GM12878 (cell line): Measurements from ENCODE around the gene SGPP2. TPM values are rescaled to one million over a fixed set of nuclear protein-coding genes. Genes with fewer than 3 reads are reported as not detected.

ENCODE experiments used
- BCLAF1 ChIP-seq: fragments of 450-650 bp; IDR thresholded peaks from 2 replicates; pipeline ENCODE4 v1.6.1; 2017; ENCODE audit warnings: antibody characterized with exemption, mild to moderate bottlenecking, moderate library complexity
- CHD4 ChIP-seq: fragments of 200-600 bp; sonication (generic); IDR thresholded peaks from 2 replicates; pipeline ENCODE4 v1.6.1; 2016; ENCODE audit warnings: mild to moderate bottlenecking
- EGR1 ChIP-seq, 2 experiments: IDR thresholded peaks; 1 replicate in 1 of 2; 2 replicates in 1 of 2; pipeline ENCODE4 v1.6.1; 2011 to 2012; ENCODE audit warnings: low read depth in 2 of 2, low read length in 2 of 2, borderline replicate concordance in 1 of 2, mild to moderate bottlenecking in 1 of 2, moderate library complexity in 1 of 2
- IKZF2 ChIP-seq, 2 experiments: fragments of 450-650 bp; IDR thresholded peaks; 2 replicates each; pipeline ENCODE4 v1.6.1; 2017; ENCODE audit warnings: mild to moderate bottlenecking in 2 of 2, moderate library complexity in 2 of 2
- NFYA ChIP-seq: IDR thresholded peaks from 2 replicates; pipeline ENCODE4 v1.6.1; 2011; ENCODE audit warnings: low read depth, mild to moderate bottlenecking, low read length, improper control_type of control experiment, borderline replicate concordance
- NR2F1 ChIP-seq: fragments of 450-650 bp; conservative IDR thresholded peaks from 2 replicates; pipeline ENCODE4 v1.6.1; 2017; ENCODE audit warnings: mild to moderate bottlenecking
- SMARCA5 ChIP-seq: fragments of 450-650 bp; IDR thresholded peaks from 2 replicates; pipeline ENCODE4 v1.6.1; 2017; ENCODE audit warnings: mild to moderate bottlenecking
- SPI1 ChIP-seq: IDR thresholded peaks from 2 replicates; pipeline ENCODE4 v1.6.1; 2011; ENCODE audit warnings: low read depth, mild to moderate bottlenecking, low read length, moderate library complexity, borderline replicate concordance; ENCODE audit not compliant: insufficient read depth
- SUZ12 ChIP-seq: fragments of 200-600 bp; sonication (generic); IDR thresholded peaks from one replicate; pipeline ENCODE4 v1.6.1; 2018; ENCODE audit warnings: antibody characterized with exemption, mild to moderate bottlenecking; ENCODE audit not compliant: unreplicated experiment
- TCF12 ChIP-seq: IDR thresholded peaks from 2 replicates; pipeline ENCODE4 v1.6.1; 2011; ENCODE audit warnings: low read depth, mild to moderate bottlenecking, low read length
- USF2 ChIP-seq: IDR thresholded peaks from 2 replicates; pipeline ENCODE4 v1.6.1; 2011; ENCODE audit warnings: low read depth, low read length, improper control_type of control experiment, borderline replicate concordance
- WRNIP1 ChIP-seq: IDR thresholded peaks from 2 replicates; pipeline ENCODE4 v1.6.1; 2011; ENCODE audit warnings: low read depth, low read length, improper control_type of control experiment, borderline replicate concordance
- ZNF217 ChIP-seq: fragments of 450-650 bp; IDR thresholded peaks from 2 replicates; pipeline ENCODE4 v1.6.1; 2017; ENCODE audit warnings: antibody characterized with exemption, mild to moderate bottlenecking
- ZNF24 ChIP-seq: fragments of 450-650 bp; IDR thresholded peaks from 2 replicates; pipeline ENCODE4 v1.6.1; 2017; ENCODE audit warnings: antibody characterized with exemption, mild to moderate bottlenecking
- ZNF384 ChIP-seq: IDR thresholded peaks from 2 replicates; pipeline ENCODE4 v1.6.1; 2012; ENCODE audit warnings: low read depth, mild to moderate bottlenecking, low read length, improper control_type of control experiment, borderline replicate concordance
- ZSCAN29 ChIP-seq: fragments of 450-650 bp; IDR thresholded peaks from 2 replicates; pipeline ENCODE4 v1.6.1; 2017; ENCODE audit warnings: mild to moderate bottlenecking, moderate library complexity
- polyA plus RNA-seq, 11 experiments: library from polyadenylated mRNA; depleted of rRNA in 4 of 11; unstranded in 6 of 11; stranded (reverse) in 5 of 11; fragments of >200 nt; fragmentation: Nextera tagmentation in 4 of 11; fragmentation: Illumina TruSeq in 1 of 11; extraction: Ambion mirVana in 4 of 11; extraction: Trizol in 1 of 11; gene quantifications; 1 replicate in 1 of 11; 2 replicates in 10 of 11; pipeline versions ENCODE4 v1.2.1 to v1.2.3, GENCODE V29; 2011 to 2016; ENCODE audit warnings: inconsistent platforms in 2 of 11, missing spikeins in 2 of 11, low read depth in 1 of 11
- total RNA-seq, 4 experiments: library from RNA; depleted of rRNA in 3 of 4; stranded (reverse); fragments of >200 nt in 3 of 4; fragmentation: Illumina TruSeq in 1 of 4; extraction: Trizol in 1 of 4; gene quantifications; 2 replicates each; pipeline versions ENCODE4 v1.2.1 to v1.2.3, GENCODE V29; 2013 to 2021
- TF ChIP-seq, protein P1 (sequence below): fragments of 450-650 bp; IDR thresholded peaks from 2 replicates; pipeline ENCODE4 v1.6.1; 2017; ENCODE audit warnings: mild to moderate bottlenecking, moderate library complexity
- TF ChIP-seq, protein P2 (sequence below): fragments of 450-650 bp; formaldehyde crosslinking; IDR thresholded peaks from 2 replicates; pipeline ENCODE4 v1.5.0; 2022; ENCODE audit warnings: mild to moderate bottlenecking, missing genetic modification characterization

SGPP2 gene
- total and polyA plus RNA-seq, 10 of the 15 experiments (the other 5 are each of a cell fraction or from before 2014, with no cell fraction given): 3.5 to 84.9 (median 13.1) TPM

GRCh38 chr2:222433332-222434173 is 9.2 kb downstream of the SGPP2 start (continued):
- TF ChIP-seq BCLAF1 (peak; percentile 11; the same call in 1 of the 2 replicates), NR2F1 (peak; percentile 32), NFYA (no peak), ZNF217 (peak; percentile 77; the same call in 1 of the 2 replicates), TCF12 (no peak), SUZ12 (no peak), ZSCAN29 (no peak), ZNF24 (peak; percentile 76), SPI1 (peak; percentile 98), IKZF2 (IDR thresholded peaks at IDR 0.05) (peak; percentile 91 to 94), EGR1 (IDR thresholded peaks at IDR 0.05; ENCODE audit: borderline replicate concordance in 1 of 2, low read depth in 2 of 2, low read length in 2 of 2) (no peak), USF2 (no peak), SMARCA5 (0 out of 2 replicates have a peak, but pooled peaks have one; percentile 25), CHD4 (no peak), ZNF384 (no peak), WRNIP1 (0 out of 2 replicates have a peak, but pooled peaks have one; percentile 23)
- TF ChIP-seq, protein P1, sequence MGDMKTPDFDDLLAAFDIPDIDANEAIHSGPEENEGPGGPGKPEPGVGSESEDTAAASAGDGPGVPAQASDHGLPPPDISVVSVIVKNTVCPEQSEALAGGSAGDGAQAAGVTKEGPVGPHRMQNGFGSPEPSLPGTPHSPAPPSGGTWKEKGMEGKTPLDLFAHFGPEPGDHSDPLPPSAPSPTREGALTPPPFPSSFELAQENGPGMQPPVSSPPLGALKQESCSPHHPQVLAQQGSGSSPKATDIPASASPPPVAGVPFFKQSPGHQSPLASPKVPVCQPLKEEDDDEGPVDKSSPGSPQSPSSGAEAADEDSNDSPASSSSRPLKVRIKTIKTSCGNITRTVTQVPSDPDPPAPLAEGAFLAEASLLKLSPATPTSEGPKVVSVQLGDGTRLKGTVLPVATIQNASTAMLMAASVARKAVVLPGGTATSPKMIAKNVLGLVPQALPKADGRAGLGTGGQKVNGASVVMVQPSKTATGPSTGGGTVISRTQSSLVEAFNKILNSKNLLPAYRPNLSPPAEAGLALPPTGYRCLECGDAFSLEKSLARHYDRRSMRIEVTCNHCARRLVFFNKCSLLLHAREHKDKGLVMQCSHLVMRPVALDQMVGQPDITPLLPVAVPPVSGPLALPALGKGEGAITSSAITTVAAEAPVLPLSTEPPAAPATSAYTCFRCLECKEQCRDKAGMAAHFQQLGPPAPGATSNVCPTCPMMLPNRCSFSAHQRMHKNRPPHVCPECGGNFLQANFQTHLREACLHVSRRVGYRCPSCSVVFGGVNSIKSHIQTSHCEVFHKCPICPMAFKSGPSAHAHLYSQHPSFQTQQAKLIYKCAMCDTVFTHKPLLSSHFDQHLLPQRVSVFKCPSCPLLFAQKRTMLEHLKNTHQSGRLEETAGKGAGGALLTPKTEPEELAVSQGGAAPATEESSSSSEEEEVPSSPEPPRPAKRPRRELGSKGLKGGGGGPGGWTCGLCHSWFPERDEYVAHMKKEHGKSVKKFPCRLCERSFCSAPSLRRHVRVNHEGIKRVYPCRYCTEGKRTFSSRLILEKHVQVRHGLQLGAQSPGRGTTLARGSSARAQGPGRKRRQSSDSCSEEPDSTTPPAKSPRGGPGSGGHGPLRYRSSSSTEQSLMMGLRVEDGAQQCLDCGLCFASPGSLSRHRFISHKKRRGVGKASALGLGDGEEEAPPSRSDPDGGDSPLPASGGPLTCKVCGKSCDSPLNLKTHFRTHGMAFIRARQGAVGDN: no peak
- TF ChIP-seq, protein P2, sequence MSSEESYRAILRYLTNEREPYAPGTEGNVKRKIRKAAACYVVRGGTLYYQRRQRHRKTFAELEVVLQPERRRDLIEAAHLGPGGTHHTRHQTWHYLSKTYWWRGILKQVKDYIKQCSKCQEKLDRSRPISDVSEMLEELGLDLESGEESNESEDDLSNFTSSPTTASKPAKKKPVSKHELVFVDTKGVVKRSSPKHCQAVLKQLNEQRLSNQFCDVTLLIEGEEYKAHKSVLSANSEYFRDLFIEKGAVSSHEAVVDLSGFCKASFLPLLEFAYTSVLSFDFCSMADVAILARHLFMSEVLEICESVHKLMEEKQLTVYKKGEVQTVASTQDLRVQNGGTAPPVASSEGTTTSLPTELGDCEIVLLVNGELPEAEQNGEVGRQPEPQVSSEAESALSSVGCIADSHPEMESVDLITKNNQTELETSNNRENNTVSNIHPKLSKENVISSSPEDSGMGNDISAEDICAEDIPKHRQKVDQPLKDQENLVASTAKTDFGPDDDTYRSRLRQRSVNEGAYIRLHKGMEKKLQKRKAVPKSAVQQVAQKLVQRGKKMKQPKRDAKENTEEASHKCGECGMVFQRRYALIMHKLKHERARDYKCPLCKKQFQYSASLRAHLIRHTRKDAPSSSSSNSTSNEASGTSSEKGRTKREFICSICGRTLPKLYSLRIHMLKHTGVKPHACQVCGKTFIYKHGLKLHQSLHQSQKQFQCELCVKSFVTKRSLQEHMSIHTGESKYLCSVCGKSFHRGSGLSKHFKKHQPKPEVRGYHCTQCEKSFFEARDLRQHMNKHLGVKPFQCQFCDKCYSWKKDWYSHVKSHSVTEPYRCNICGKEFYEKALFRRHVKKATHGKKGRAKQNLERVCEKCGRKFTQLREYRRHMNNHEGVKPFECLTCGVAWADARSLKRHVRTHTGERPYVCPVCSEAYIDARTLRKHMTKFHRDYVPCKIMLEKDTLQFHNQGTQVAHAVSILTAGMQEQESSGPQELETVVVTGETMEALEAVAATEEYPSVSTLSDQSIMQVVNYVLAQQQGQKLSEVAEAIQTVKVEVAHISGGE: no peak
